HK-2 (cell line): ENCODE measurements around the gene CPTP.
A peak's percentile ranks its signal among the peaks of the same experiment; 100 is the strongest.
"Not testable (repeated sequence)": the region's sequence is repeated elsewhere in the genome, so short reads cannot be mapped to it uniquely, and the experiment has no call there.

Source experiments
- DNase-seq: peaks from one replicate; pipeline ENCODE4 v3.0.0-alpha.2; 2018; ENCODE audit not compliant: unreplicated experiment

CPTP gene

DNA sequence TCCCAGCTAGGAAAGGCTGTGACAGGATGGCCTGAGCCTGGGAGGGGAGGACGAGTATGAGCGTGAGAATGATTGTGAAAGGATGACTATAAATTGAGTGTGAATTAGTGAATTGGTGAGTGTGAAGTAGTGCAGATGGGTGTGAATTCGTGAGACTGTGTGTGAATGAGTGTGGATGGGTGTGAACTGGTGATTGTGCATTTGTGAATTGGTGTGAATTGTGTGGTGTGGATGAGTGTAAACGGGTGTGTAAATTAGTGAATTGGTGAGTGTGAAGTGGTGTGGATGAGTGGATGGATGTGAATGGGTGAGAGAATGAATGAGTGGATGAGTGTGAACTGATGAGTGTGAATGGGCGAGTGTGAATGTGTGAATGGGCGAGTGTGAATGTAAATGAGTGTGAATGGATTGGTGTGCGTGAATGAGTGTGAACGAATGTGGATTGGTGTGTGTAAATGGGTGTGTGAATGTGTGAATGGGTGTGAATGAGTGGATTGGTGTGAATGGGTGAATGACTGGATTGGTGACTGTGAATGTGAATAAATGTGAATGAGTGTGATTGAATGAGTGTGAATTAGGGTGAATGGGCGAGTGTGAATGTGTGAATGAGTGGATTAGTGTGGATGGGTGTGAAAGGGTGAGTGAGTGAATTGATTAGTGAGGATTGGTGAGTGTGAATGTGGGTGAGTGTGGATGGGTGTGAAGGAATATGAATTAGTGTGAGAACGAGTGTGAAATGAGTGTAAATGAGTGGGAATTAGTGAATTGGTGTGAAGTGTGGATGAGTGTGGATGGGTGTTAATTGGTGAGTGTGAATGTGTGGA, 41.5 kb downstream of the CPTP start:
- no peak for DNase-seq

DNA sequence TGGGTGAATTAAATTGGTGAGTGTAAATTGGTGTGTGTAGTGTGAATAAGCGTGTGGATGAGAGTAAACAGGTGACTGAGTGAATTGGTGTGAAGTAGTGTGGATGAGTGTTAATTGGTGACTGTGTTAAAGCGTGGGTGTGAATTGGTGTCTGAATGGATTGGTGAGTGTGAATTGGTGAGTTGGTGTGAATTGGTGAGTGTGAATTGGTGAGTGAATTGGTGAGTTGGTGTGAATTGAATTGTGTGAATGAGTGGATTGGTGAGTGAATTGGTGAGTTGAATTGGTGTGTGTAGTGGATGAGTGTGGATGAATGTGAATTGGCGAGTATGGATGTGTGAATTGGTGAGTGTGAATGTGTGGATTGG, 42.1 kb downstream of the CPTP start:
- no peak for DNase-seq

GRCh38 chr1:1367315-1367714, 42.7 kb downstream of the CPTP start:
- no peak for DNase-seq

DNA sequence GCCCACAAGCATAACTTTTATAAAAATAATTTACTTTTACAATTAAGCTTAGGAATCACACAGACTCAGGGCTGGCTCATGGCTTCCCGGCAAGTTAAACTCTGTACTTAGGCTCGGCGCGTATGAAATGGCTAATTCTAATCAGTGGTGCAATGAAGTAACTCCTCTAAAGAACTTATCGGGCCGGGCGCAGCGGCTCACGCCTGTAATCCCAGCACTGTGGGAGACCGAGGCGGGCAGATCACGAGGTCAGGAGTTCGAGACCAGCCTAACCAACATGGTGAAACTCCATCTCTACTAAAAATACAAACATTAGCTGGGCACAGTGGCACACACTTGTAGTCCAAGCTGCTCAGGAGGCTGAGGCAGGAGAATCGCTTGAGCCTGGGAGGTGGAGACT, 45.5 kb downstream of the CPTP start:
- DNase-seq, result not testable (repeated sequence)

GRCh38 chr1:1370771-1371300, 46.2 kb downstream of the CPTP start:
- DNase-seq, result no peak

GRCh38 chr1:1371364-1371745, 46.8 kb downstream of the CPTP start:
- no peak for DNase-seq

DNA sequence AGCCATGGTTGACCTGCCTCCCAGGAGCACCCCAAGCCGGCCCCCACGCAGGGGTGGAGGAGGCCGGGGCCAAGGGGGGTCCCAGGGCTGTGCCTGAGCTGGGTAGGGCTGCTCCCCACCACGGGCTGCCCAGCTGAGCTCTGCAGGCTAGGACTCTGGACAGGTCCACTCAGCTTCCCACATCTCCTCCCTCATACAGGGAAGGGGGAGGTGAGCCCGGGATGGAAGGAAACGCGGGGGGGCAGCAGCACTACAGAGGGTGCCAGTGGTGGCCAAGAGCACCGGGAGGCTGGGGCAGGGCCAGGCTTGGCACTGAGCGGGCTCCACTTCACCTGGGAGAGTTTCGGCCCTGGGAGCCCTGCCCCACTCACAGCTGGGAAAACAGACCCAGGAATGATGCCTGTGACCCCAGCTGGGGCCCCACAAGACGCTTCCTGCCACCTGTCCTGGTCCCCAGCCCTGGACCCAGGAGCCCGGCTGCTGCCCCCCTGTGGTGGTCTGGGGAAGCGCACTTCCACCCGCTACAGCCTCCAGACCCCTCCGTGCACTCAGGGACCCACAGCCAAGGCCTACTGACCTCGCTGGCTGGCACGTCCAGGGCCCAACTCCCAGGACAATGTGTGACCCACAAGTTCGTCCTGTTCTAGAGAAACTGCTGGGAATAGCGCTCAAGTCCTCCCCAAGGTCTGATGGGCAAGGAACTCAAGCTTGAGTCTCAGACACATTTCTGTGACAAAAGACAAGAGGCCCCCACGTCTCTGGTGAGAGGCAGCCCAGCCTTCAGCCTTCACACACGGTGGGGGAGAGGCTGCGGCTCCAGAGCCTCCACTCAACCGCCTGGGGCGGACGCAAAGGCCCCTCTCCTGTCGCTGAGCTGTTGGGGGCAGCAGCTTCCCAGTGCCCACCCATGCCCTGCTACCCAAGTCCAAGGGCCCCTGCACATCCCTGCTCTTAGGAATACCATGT, 47.4 kb downstream of the CPTP start:
- DNase-seq, result peak; percentile 85

DNA sequence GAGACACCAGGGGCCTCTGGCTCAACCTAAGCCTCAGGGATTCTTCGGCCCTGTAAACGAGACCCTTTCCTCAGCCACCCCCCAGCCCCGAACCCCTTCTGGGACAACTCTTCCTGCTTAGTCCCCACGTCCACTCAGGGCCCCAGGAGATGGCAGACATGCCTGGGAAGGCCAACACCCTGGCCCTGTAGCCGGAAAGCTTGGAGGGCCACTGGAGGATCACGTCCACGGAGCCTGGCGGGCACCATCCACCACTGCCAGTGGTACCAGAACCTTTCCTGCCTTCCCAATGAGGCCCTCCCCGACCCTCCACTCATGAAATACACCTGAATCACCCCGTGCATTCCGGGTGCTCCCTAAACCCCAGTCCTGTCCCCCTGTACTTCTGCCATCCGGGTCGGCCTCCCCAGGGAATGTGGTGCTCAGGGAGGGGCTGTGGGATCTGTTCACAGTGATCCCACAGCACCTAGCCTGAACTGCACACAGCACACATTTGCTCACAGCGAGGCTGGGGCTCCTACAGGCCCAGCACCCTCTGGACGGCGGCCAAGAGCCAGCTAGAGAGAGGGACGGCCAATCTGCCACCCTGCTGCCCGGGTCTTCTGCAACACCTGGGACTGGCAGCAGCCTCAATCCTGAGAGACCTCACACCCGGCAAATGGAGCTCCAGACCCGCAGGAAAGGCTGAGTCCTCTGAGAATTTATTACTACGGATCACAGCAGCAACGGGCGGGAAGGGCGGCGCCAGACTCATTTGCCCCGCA, 48.6 kb downstream of the CPTP start:
- DNase-seq, result no peak

DNA sequence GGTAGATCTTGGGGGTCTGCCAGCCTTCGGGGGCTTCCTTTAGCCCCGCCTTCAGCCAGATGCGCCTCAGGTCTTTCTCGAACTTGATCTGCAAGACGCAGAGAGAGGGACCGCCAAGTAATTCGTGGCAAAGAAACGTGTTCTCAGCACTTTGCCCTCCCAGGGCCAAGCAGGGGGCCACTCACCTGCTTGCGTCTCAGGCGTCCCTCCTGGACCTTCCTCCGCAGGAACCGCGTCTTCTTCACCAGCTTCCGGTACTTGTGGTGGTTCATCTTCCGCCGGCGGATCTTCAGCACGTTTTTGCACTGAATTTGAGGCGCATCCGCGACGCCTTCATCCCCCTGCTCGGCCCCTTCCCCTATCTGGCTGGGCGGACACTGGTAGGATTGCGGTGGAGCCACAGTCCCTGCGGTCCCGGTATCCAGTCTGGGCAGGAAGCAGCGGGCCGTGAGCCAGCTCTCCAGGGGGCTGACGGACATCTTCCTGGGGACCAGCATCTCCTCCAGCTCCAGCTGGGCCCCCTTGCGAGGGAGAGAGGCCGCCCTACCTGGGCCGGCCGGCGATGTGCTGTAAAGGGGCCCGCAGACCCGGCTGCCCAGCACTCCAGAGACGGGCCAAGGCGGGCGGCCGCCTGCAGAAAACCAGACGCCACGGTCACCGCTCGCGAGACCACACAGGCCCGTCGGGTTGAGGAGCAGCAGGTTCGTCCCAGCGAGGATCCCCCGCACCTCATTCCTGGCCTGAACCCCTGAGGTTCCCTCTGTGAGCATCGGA, 49.4 kb downstream of the CPTP start:
- DNase-seq, result no peak

- DNase-seq, result no peak
These were observed 50.0 kb downstream of the CPTP start for GRCh38 chr1:1374589-1374928.

- peak; percentile 99 for DNase-seq
These were observed 50.5 kb downstream of the CPTP start, which contains the start of gene AURKAIP1 for GRCh38 chr1:1374929-1375662. Gene AURKAIP1 (minus strand): TSS chr1:1375207. CDS start chr1:1374756, 451 bp downstream.

DNA sequence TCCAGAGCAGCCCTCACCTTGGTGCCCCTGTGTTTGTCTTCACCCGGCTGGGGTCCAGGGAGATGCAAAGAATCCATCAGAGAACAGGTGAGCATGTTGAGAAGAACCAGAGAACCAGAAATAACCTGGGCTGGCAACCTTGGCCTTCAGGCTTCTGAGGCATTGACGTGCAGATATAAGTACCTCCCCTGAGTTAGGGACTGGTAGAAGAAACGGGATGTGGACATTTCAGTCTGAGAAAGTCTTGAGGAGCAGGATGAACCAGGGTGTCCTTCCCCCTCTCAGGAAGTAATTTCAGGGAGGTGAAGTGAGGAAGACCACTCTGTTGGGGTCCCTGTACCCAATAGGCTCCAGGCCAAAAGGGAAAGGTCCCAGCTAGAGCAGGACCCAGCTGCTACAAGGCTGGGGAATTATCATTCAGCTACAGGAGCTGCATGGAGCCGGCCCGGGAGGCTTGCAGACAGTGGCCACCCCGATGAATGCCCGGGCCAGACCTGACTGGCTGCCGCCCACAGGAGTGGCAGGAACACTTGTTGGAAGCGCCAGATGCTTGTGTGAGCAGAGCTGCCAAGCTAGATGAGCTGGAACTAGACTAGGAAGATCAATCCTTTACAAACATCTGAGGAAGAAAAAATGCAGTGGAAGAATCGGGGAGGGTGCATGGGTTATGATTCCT, 52.1 kb downstream of the CPTP start:
- no peak for DNase-seq

GRCh38 chr1:1377540-1378205, 53.1 kb downstream of the CPTP start:
- DNase-seq, result no peak
